IMR-90 (cell line): Measurements from ENCODE around the gene LRFN2. TPM values are rescaled to one million over a fixed set of nuclear protein-coding genes. Genes with fewer than 3 reads are reported as not detected.

Source experiments
- ATAC-seq: fragments of 200-7000 bp; cut with Tn5 transposase; 2 replicates; pipeline ENCODE4 v1.9.1; 2020; ENCODE audit warnings: low read depth, mild to moderate bottlenecking, moderate library complexity
- BruUV-seq: library from RNA; stranded (reverse); fragments of 400-500 nt; replicated peaks from 2 replicates; lab custom pipeline; 2021; lab: Mats Ljungman, UMichigan
- CTCF ChIA-PET: fragments of 300-600 bp; formaldehyde crosslinking; extraction: SDS; loops from one replicate; lab custom pipeline; 2021; ENCODE audit warnings: antibody characterized with exemption; lab: Yijun Ruan, JAX
- POLR2A ChIA-PET: fragments of 300-600 bp; sonication (Branson Sonifier 250); formaldehyde crosslinking; loops from one replicate; lab custom pipeline; 2022; ENCODE audit warnings: antibody characterized with exemption; ENCODE audit not compliant: unreplicated experiment; lab: Charles Lee
- DNase-seq: peaks from one replicate; pipeline ENCODE4 v3.0.0; 2013
- H2AFZ ChIP-seq: replicated peaks from 2 replicates; pipeline ENCODE3; 2013; ENCODE audit warnings: low read length, mild to moderate bottlenecking; ENCODE audit not compliant: poor library complexity
- H2AK5ac ChIP-seq: 2 replicates; pipeline ENCODE4 v1.6.1; 2013; ENCODE audit warnings: low read depth, low read length, inconsistent platforms
- H2AK9ac ChIP-seq: replicated peaks from 2 replicates; pipeline ENCODE3; 2013; ENCODE audit warnings: mild to moderate bottlenecking, low read depth, low read length, moderate library complexity; ENCODE audit not compliant: poor library complexity
- H2BK120ac ChIP-seq: 2 replicates; pipeline ENCODE4 v1.6.1; 2013; ENCODE audit warnings: low read depth, low read length, inconsistent platforms
- H2BK15ac ChIP-seq: 3 replicates; pipeline ENCODE4 v1.6.1; 2013; ENCODE audit warnings: low read depth, low read length, inconsistent platforms
- H2BK20ac ChIP-seq: 2 replicates; pipeline ENCODE4 v1.6.1; 2013; ENCODE audit warnings: low read depth, mild to moderate bottlenecking, inconsistent platforms, low read length, moderate library complexity
- H2BK5ac ChIP-seq: 2 replicates; pipeline ENCODE4 v1.6.1; 2013; ENCODE audit warnings: mild to moderate bottlenecking, low read depth, low read length, inconsistent platforms; ENCODE audit not compliant: poor library complexity, severe bottlenecking
- H3K14ac ChIP-seq: replicated peaks from 2 replicates; pipeline ENCODE4 v1.6.1; 2013; ENCODE audit warnings: low read depth, low read length, inconsistent platforms
- H3K18ac ChIP-seq: 2 replicates; pipeline ENCODE4 v1.6.1; 2013; ENCODE audit warnings: low read depth, low read length, control low read depth
- H3K23ac ChIP-seq: 2 replicates; pipeline ENCODE4 v1.6.1; 2013; ENCODE audit warnings: low read depth, low read length, inconsistent platforms
- H3K27ac ChIP-seq: 2 replicates; pipeline ENCODE4 v1.5.1; 2013; ENCODE audit warnings: mild to moderate bottlenecking, control low read depth, low read length; ENCODE audit not compliant: insufficient read depth
- H3K27me3 ChIP-seq: 2 replicates; pipeline ENCODE4 v1.6.1; 2013; ENCODE audit warnings: low read length; ENCODE audit not compliant: control insufficient read depth, insufficient read depth
- H3K36me3 ChIP-seq: 2 replicates; pipeline ENCODE4 v1.6.1; 2013; ENCODE audit warnings: low read length, mixed read lengths; ENCODE audit not compliant: control insufficient read depth, insufficient read depth
- H3K4ac ChIP-seq: 2 replicates; pipeline ENCODE4 v1.6.1; 2013; ENCODE audit warnings: low read depth, low read length, inconsistent platforms
- H3K4me1 ChIP-seq: 2 replicates; pipeline ENCODE4 v1.6.1; 2013; ENCODE audit warnings: low read length, mixed read lengths; ENCODE audit not compliant: control insufficient read depth, insufficient read depth
- H3K4me2 ChIP-seq: 2 replicates; pipeline ENCODE4 v1.6.1; 2013; ENCODE audit warnings: low read depth, mild to moderate bottlenecking, control low read depth, low read length, moderate library complexity
- H3K4me3 ChIP-seq: 2 replicates; pipeline ENCODE4 v1.5.1; 2013; ENCODE audit warnings: low read depth, mild to moderate bottlenecking, control low read depth, low read length, moderate library complexity; ENCODE audit not compliant: insufficient read depth
- H3K56ac ChIP-seq: 2 replicates; pipeline ENCODE4 v1.6.1; 2013; ENCODE audit warnings: low read length, inconsistent platforms; ENCODE audit not compliant: insufficient read depth; ENCODE audit errors: extremely low read depth
- H3K79me1 ChIP-seq, 2 experiments: 2 replicates each; pipeline ENCODE4 v1.6.1; 2013; ENCODE audit warnings: low read length in 2 of 2, inconsistent platforms in 1 of 2, low read depth in 1 of 2
- H3K9ac ChIP-seq: 2 replicates; pipeline ENCODE4 v1.6.1; 2013; ENCODE audit warnings: low read depth, low read length, control low read depth
- H3K9me1 ChIP-seq: 2 replicates; pipeline ENCODE4 v1.6.1; 2013; ENCODE audit warnings: low read length, inconsistent platforms; ENCODE audit not compliant: insufficient read depth
- H3K9me3 ChIP-seq: 2 replicates; pipeline ENCODE4 v1.6.1; 2013; ENCODE audit warnings: low read length; ENCODE audit not compliant: control insufficient read depth, insufficient read depth
- H4K20me1 ChIP-seq: 2 replicates; pipeline ENCODE4 v1.6.1; 2013; ENCODE audit warnings: low read length, inconsistent platforms; ENCODE audit not compliant: insufficient read depth
- H4K5ac ChIP-seq: 2 replicates; pipeline ENCODE4 v1.6.1; 2013; ENCODE audit warnings: mild to moderate bottlenecking, low read depth, low read length, control low read depth
- H4K8ac ChIP-seq, 2 experiments: 2 replicates each; pipeline ENCODE4 v1.6.1; 2013; ENCODE audit warnings: low read depth in 2 of 2, low read length in 2 of 2, control low read depth in 1 of 2, inconsistent platforms in 1 of 2
- H4K91ac ChIP-seq: 2 replicates; pipeline ENCODE4 v1.6.1; 2013; ENCODE audit warnings: low read depth, low read length, inconsistent platforms; ENCODE audit not compliant: insufficient read depth
- BHLHE40 ChIP-seq: fragments of 150-350 bp; IDR thresholded peaks from 2 replicates; pipeline ENCODE4 v1.6.1; 2016; ENCODE audit warnings: mild to moderate bottlenecking, low read depth, low read length
- CEBPB ChIP-seq: IDR thresholded peaks from 2 replicates; pipeline ENCODE4 v1.6.1; 2012; ENCODE audit warnings: low read depth, low read length, improper control_type of control experiment
- CHD1 ChIP-seq: IDR thresholded peaks from 2 replicates; pipeline ENCODE4 v1.6.1; 2012; ENCODE audit warnings: low read depth, low read length, improper control_type of control experiment
- CTCF ChIP-seq: conservative IDR thresholded peaks from 2 replicates; pipeline ENCODE4 v1.5.1; 2012; ENCODE audit warnings: mild to moderate bottlenecking, low read depth, low read length, improper control_type of control experiment
- ELK1 ChIP-seq: fragments of 150-350 bp; IDR thresholded peaks from 2 replicates; pipeline ENCODE4 v1.6.1; 2016; ENCODE audit warnings: low read depth, mild to moderate bottlenecking, low read length, moderate library complexity, borderline replicate concordance
- FOS ChIP-seq: fragments of 150-350 bp; IDR thresholded peaks from 2 replicates; pipeline ENCODE4 v1.6.1; 2016; ENCODE audit warnings: low read depth, low read length
- MAFK ChIP-seq: IDR thresholded peaks from 2 replicates; pipeline ENCODE4 v1.6.1; 2012; ENCODE audit warnings: low read depth, low read length, improper control_type of control experiment
- MAZ ChIP-seq: IDR thresholded peaks from 2 replicates; pipeline ENCODE4 v1.6.1; 2012; ENCODE audit warnings: low read depth, mild to moderate bottlenecking, low read length, improper control_type of control experiment, moderate library complexity, borderline replicate concordance
- MXI1 ChIP-seq: IDR thresholded peaks from 2 replicates; pipeline ENCODE4 v1.6.1; 2012; ENCODE audit warnings: low read depth, mild to moderate bottlenecking, low read length, moderate library complexity, borderline replicate concordance
- POLR2A ChIP-seq: IDR thresholded peaks from 2 replicates; pipeline ENCODE4 v1.6.1; 2012; ENCODE audit warnings: mild to moderate bottlenecking, low read depth, low read length
- RAD21 ChIP-seq: IDR thresholded peaks from 2 replicates; pipeline ENCODE4 v1.6.1; 2012; ENCODE audit warnings: low read length, improper control_type of control experiment
- RCOR1 ChIP-seq: IDR thresholded peaks from 2 replicates; pipeline ENCODE4 v1.6.1; 2012; ENCODE audit warnings: mild to moderate bottlenecking, low read length, improper control_type of control experiment; ENCODE audit not compliant: insufficient replicate concordance
- RFX5 ChIP-seq: IDR thresholded peaks from 2 replicates; pipeline ENCODE4 v1.8.0; 2012; ENCODE audit warnings: low read depth, mild to moderate bottlenecking, low read length, moderate library complexity
- SMC3 ChIP-seq: fragments of 150-350 bp; IDR thresholded peaks from 2 replicates; pipeline ENCODE4 v1.6.1; 2016; ENCODE audit warnings: low read depth, mild to moderate bottlenecking, antibody characterized with exemption, low read length, moderate library complexity
- USF2 ChIP-seq: fragments of 150-350 bp; IDR thresholded peaks from 2 replicates; pipeline ENCODE4 v1.6.1; 2017; ENCODE audit warnings: mild to moderate bottlenecking, antibody characterized with exemption, low read length, low read depth
- WGBS, 2 experiments: methylation state at CpG; one replicate each; pipeline versions ENCODE4 v1.1.5 to v1.1.7; 2013; ENCODE audit warnings: missing lambda C conversion rate in 2 of 2; ENCODE audit not compliant: insufficient read length in 1 of 2; ENCODE audit errors: extremely low coverage in 2 of 2; 5-methylcytosine and 5-hydroxymethylcytosine counted together
- dilution Hi-C: fragments of 300-500 bp; cut with HindIII; formaldehyde crosslinking; loops from one replicate; pipeline ENCODE4 v1.14.3; 2018; ENCODE audit warnings: low sequenced_read_pairs; ENCODE audit not compliant: unreplicated experiment
- in situ Hi-C: fragments of 300-500 bp; cut with MboI; formaldehyde crosslinking; loops from 3 replicates; pipeline ENCODE4 v1.14.3; 2019; ENCODE audit warnings: low sequenced_read_pairs, inconsistent platforms, mixed read lengths
- intact Hi-C: fragments of 100-400 bp; cut with micrococcal nuclease; formaldehyde crosslinking; loops from 2 replicates; pipeline ENCODE4 v1.10.0; 2022
- polyA plus RNA-seq, 3 experiments: library from polyadenylated mRNA; depleted of rRNA; stranded (reverse); fragments of >200 nt; gene quantifications; 2 replicates each; pipeline ENCODE4 v1.2.3, GENCODE V29; 2012; ENCODE audit warnings: low replicate concordance in 1 of 3
- total RNA-seq: library from RNA; depleted of rRNA; stranded (reverse); fragments of >200 nt; gene quantifications from 2 replicates; pipeline ENCODE4 v1.2.3, GENCODE V29; 2012

The LRFN2 gene
- total and polyA plus RNA-seq, 2 of the 4 experiments (the other 2 are of a cell fraction) = not detected

- no peak overlapping the region for H2BK15ac ChIP-seq
- WGBS, 2 experiments = 0% methylated on average over 1 of the region's 6 CpGs; no CpG with 5 or more reads in 1 of the 2 experiments
- no peak overlapping the region for H3K14ac ChIP-seq
- H2AK5ac ChIP-seq = no peak overlapping the region
- ChIA-PET POLR2A (no interaction called here), CTCF (interaction anchor here (0.8 kb wide), 1 partner anchor 666 kb away, joined by 3 read pairs; no protein-coding TSS in a partner anchor)
- H3K27me3 ChIP-seq = no peaks in the 10 kb centered on the region; the same call in 1 of the 2 replicates
- no peak overlapping the region for H3K4ac ChIP-seq
- H4K5ac ChIP-seq = no peak overlapping the region
- no peaks in the 10 kb centered on the region for H3K36me3 ChIP-seq
- H3K23ac ChIP-seq = no peak overlapping the region
- no peak for ATAC-seq
- intact Hi-C loops (no loop called here), in situ Hi-C loops (no loop called here), dilution Hi-C loops (no loop called here)
- no peak overlapping the region for H3K4me3 ChIP-seq
- H3K4me1 ChIP-seq = no peaks in the 10 kb centered on the region
- no peaks in the 10 kb centered on the region for H3K79me1 ChIP-seq
- no peak overlapping the region for H2BK5ac ChIP-seq
- no peaks in the 10 kb centered on the region for H3K9me3 ChIP-seq
- TF ChIP-seq USF2 (no peak), CHD1 (no peak), RFX5 (no peak), MAZ (no peak), BHLHE40 (no peak), SMC3 (no peak), POLR2A (no peak), RCOR1 (no peak), MXI1 (no peak), MAFK (no peak), CTCF (no peak), FOS (no peak), CEBPB (no peak), RAD21 (no peak), ELK1 (no peak)
- no peak overlapping the region for H2AK9ac ChIP-seq
- no peaks in the 10 kb centered on the region for H4K20me1 ChIP-seq
- H3K9ac ChIP-seq = no peak overlapping the region
- no peak overlapping the region for H3K18ac ChIP-seq
- no peaks in the 10 kb centered on the region for H3K9me1 ChIP-seq
- no peak overlapping the region for H3K27ac ChIP-seq
- BruUV-seq = no TSS peak
- H3K4me2 ChIP-seq = no peak overlapping the region
- H4K8ac ChIP-seq = no peak overlapping the region
- no peak overlapping the region for H2BK20ac ChIP-seq
- H4K91ac ChIP-seq = no peak overlapping the region
- H2AFZ ChIP-seq = no peak overlapping the region
- H3K56ac ChIP-seq = no peak overlapping the region
- no peak for DNase-seq
- H2BK120ac ChIP-seq = no peak overlapping the region
These were observed 42.9 kb upstream of the LRFN2 start for GRCh38 chr6:40630051-40630450.
